K562 (cell line): ENCODE results near the gene SPCS2. TPM values are rescaled to one million over a fixed set of nuclear protein-coding genes. Genes with fewer than 3 reads are reported as not detected.

Experiments used
- ATAC-seq: fragments of 200-7000 bp; cut with Tn5 transposase; 3 replicates; pipeline ENCODE4 v1.9.1; 2020; ENCODE audit warnings: moderate library complexity
- BruUV-seq: library from RNA; stranded (reverse); fragments of 400-500 nt; replicated peaks from 2 replicates; lab custom pipeline; 2021; lab: Mats Ljungman, UMichigan
- CTCF ChIA-PET: fragments of 300-600 bp; formaldehyde crosslinking; extraction: SDS; loops from one replicate; lab custom pipeline; 2021; ENCODE audit warnings: low intra/inter-chr PET ratio; lab: Yijun Ruan, JAX
- POLR2A ChIA-PET: fragments of 300-600, 350-650 bp; sonication (Branson Sonifier 250); formaldehyde crosslinking; extraction: SDS; loops from one replicate; lab custom pipeline; 2021; ENCODE audit warnings: antibody characterized with exemption, inconsistent platforms; lab: Yijun Ruan, JAX
- DNase-seq, 4 experiments: peaks; one replicate each; pipeline versions ENCODE4 v3.0.0 to v3.0.0-alpha.2; 2011 to 2018; ENCODE audit warnings: low spot score in 3 of 4, mixed read lengths in 3 of 4; ENCODE audit errors: extremely low read depth in 1 of 4
- FAIRE-seq: peaks from 2 replicates; lab custom pipeline; 2011; peaks lifted over from hg19 to GRCh38; lab: Jason Lieb, UNC
- H2AFZ ChIP-seq: 2 replicates; pipeline ENCODE4 v1.6.0; 2011; ENCODE audit warnings: low read depth, low read length, control low read depth, inconsistent platforms
- H3K27ac ChIP-seq: fragments of 200-600 bp; 3 replicates; pipeline ENCODE4 v1.8.0; 2011; ENCODE audit warnings: low read depth, mild to moderate bottlenecking, control low read depth, inconsistent platforms, low read length, moderate library complexity, mixed read lengths; ENCODE audit errors: extremely low read depth
- H3K27me3 ChIP-seq, 2 experiments: fragments of 300-600 bp in 1 of 2; 2 replicates in 1 of 2; 3 replicates in 1 of 2; pipeline versions ENCODE4 v1.6.0 to v1.8.0; 2011; ENCODE audit warnings: inconsistent platforms in 2 of 2, low read length in 2 of 2, mild to moderate bottlenecking in 1 of 2, mixed read lengths in 1 of 2, moderate library complexity in 1 of 2; ENCODE audit not compliant: control insufficient read depth in 2 of 2, insufficient read depth in 2 of 2
- H3K36me3 ChIP-seq: fragments of 300-600 bp; 3 replicates; pipeline ENCODE4 v1.8.0; 2011; ENCODE audit warnings: mild to moderate bottlenecking, low read length, inconsistent platforms; ENCODE audit not compliant: control insufficient read depth, insufficient read depth
- H3K4me1 ChIP-seq, 2 experiments: fragments of 200-600 bp in 1 of 2; replicated peaks in 1 of 2; 2 replicates in 1 of 2; 3 replicates in 1 of 2; pipeline versions ENCODE4 v1.5.1 to v1.8.0; 2011; ENCODE audit warnings: inconsistent platforms in 2 of 2, low read length in 2 of 2, mild to moderate bottlenecking in 1 of 2, mixed read lengths in 1 of 2, moderate library complexity in 1 of 2; ENCODE audit not compliant: control insufficient read depth in 2 of 2, insufficient read depth in 2 of 2
- H3K4me2 ChIP-seq: 2 replicates; pipeline ENCODE4 v1.6.1; 2011; ENCODE audit warnings: low read length, control low read depth, inconsistent platforms, mixed read lengths; ENCODE audit not compliant: insufficient read depth
- H3K4me3 ChIP-seq: fragments of 200-600 bp; sonication (generic), shearing (Covaris generic); 2 replicates; pipeline ENCODE4 v1.5.1; 2016; ENCODE audit warnings: control low read depth, inconsistent platforms
- H3K79me2 ChIP-seq: fragments of 200-600 bp; 3 replicates; pipeline ENCODE4 v1.8.0; 2011; ENCODE audit warnings: low read length, inconsistent platforms; ENCODE audit not compliant: control insufficient read depth, insufficient read depth
- H3K9ac ChIP-seq, 2 experiments: 2 replicates each; pipeline versions ENCODE4 v1.6.0 to v1.6.1; 2011; ENCODE audit warnings: low read depth in 2 of 2, low read length in 2 of 2, control low read depth in 1 of 2, inconsistent platforms in 1 of 2, mild to moderate bottlenecking in 1 of 2, mixed read lengths in 1 of 2; ENCODE audit not compliant: insufficient read depth in 1 of 2
- H3K9me1 ChIP-seq: one replicate; pipeline ENCODE4 v1.6.0; 2011; ENCODE audit warnings: inconsistent platforms, mild to moderate bottlenecking, low read length, moderate library complexity; ENCODE audit not compliant: control insufficient read depth, insufficient read depth
- H3K9me3 ChIP-seq: replicated peaks from 2 replicates; pipeline ENCODE4 v1.5.1; 2011; ENCODE audit warnings: low read depth, low read length, inconsistent platforms; ENCODE audit not compliant: control insufficient read depth, insufficient read depth
- H4K20me1 ChIP-seq: replicated peaks from 2 replicates; pipeline ENCODE4 v1.6.1; 2011; ENCODE audit warnings: low read length, inconsistent platforms, mixed read lengths; ENCODE audit not compliant: control insufficient read depth, insufficient read depth
- ADNP ChIP-seq: fragments of 200-800 bp; sonication (Bioruptor generic); IDR thresholded peaks from 2 replicates; pipeline ENCODE4 v1.6.1; 2016; ENCODE audit warnings: missing genetic modification characterization, missing compliant biosample characterization
- EP400 ChIP-seq: fragments of 450-650 bp; IDR thresholded peaks from 2 replicates; pipeline ENCODE4 v1.6.1; 2017; ENCODE audit warnings: antibody characterized with exemption, mild to moderate bottlenecking, moderate library complexity
- ILF3 ChIP-seq: fragments of 450-650 bp; IDR thresholded peaks from 2 replicates; pipeline ENCODE4 v1.6.1; 2018; ENCODE audit warnings: antibody characterized with exemption, mild to moderate bottlenecking, moderate library complexity, borderline replicate concordance
- SMARCA5 ChIP-seq: fragments of 450-650 bp; IDR thresholded peaks from 2 replicates; pipeline ENCODE4 v1.6.1; 2016
- SREBF2 ChIP-seq: sonication (generic); formaldehyde crosslinking; IDR thresholded peaks from 2 replicates; pipeline ENCODE4 v1.4.0; 2020; ENCODE audit warnings: mild to moderate bottlenecking, missing genetic modification reagents
- WGBS: fragments of 100-300 bp; shearing (Covaris generic); methylation state at CpG from one replicate; pipeline ENCODE4 v1.1.6; 2016; ENCODE audit warnings: low coverage, mixed read lengths; ENCODE audit not compliant: insufficient coverage; ENCODE audit errors: missing lambda C conversion rate; 5-methylcytosine and 5-hydroxymethylcytosine counted together
- in situ Hi-C: fragments of 300-500 bp; cut with MboI; formaldehyde crosslinking; loops from 4 replicates; pipeline ENCODE4 v1.15.0; 2018; ENCODE audit warnings: inconsistent platforms, mixed read lengths
- intact Hi-C: fragments of 100-400 bp; cut with micrococcal nuclease; formaldehyde crosslinking; loops from 2 replicates; pipeline ENCODE4 v1.14.2; 2022
- polyA plus RNA-seq, 8 experiments: library from polyadenylated mRNA; depleted of rRNA in 4 of 8; stranded (reverse) in 5 of 8; unstranded in 3 of 8; fragments of >200 nt; fragmentation: Nextera tagmentation in 2 of 8; fragmentation: Illumina TruSeq in 1 of 8; extraction: Ambion mirVana in 2 of 8; extraction: Trizol in 1 of 8; gene quantifications; 2 replicates each; pipeline versions ENCODE4 v1.2.1 to v1.2.3, GENCODE V29; 2011 to 2014; ENCODE audit warnings: inconsistent platforms in 1 of 8, missing spikeins in 1 of 8
- total RNA-seq, 7 experiments: library from RNA; depleted of rRNA in 6 of 7; stranded (reverse); fragments of >200 nt in 6 of 7; fragmentation: Illumina TruSeq in 2 of 7; extraction: Trizol in 2 of 7; gene quantifications; 2 replicates each; pipeline versions ENCODE4 v1.2.1 to v1.2.3, GENCODE V29; 2011 to 2021; ENCODE audit warnings: low replicate concordance in 1 of 7
- TF ChIP-seq, protein P1 (sequence below): fragments of 250-450 bp; sonication (Bioruptor Pico); IDR thresholded peaks from 2 replicates; pipeline ENCODE4 v1.8.0; 2021; ENCODE audit warnings: moderate library complexity, mild to moderate bottlenecking, inconsistent platforms

The SPCS2 gene
- total and polyA plus RNA-seq, 9 of the 15 experiments (the other 6 are each of a cell fraction or from before 2014, with no cell fraction given), result 38.2 to 458 (median 193) TPM

DNA sequence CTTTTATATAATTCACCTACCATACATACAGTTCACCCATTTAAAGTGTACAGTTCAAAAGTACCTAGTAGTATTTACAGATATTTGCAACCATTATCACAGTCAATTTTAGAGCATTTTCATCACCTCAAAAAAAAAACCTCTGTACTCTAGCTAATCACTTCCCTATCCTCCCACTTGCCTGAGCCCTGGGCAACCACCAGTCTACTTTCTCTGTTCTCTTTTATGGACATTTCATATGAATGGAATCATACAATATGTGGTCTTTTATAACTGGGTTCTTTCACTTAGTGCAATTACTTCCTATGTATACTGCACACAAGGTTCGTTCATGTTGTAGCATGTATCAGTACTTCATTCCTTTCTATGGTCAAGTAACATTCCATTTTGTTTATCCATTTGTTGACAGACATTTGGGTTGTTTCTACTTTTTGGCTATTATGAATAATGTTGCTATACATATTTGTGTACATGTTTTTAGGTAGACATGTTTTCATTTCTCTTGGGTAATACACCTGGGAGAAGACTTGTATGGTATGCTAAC lies 21.9 kb downstream of the SPCS2 start:
- peaks cover 91% of the 10 kb centered on the region for H3K36me3 ChIP-seq
- H3K4me3 ChIP-seq, result no peak overlapping the region
- 79% methylated on average over 1 of the region's 1 CpG for WGBS
- no peak overlapping the region for H3K9ac ChIP-seq
- TF ChIP-seq SMARCA5 (no peak), ILF3 (no peak), EP400 (no peak), SREBF2 (CRISPR knock-in tag) (no peak), ADNP (tag) (no peak)
- TF ChIP-seq, protein P1, sequence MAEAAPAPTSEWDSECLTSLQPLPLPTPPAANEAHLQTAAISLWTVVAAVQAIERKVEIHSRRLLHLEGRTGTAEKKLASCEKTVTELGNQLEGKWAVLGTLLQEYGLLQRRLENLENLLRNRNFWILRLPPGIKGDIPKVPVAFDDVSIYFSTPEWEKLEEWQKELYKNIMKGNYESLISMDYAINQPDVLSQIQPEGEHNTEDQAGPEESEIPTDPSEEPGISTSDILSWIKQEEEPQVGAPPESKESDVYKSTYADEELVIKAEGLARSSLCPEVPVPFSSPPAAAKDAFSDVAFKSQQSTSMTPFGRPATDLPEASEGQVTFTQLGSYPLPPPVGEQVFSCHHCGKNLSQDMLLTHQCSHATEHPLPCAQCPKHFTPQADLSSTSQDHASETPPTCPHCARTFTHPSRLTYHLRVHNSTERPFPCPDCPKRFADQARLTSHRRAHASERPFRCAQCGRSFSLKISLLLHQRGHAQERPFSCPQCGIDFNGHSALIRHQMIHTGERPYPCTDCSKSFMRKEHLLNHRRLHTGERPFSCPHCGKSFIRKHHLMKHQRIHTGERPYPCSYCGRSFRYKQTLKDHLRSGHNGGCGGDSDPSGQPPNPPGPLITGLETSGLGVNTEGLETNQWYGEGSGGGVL (CRISPR knock-in tag), result no peak
- no peak overlapping the region for H3K4me2 ChIP-seq
- H3K27ac ChIP-seq, result no peak overlapping the region
- BruUV-seq, result no TSS peak
- no peaks in the 10 kb centered on the region for H4K20me1 ChIP-seq
- no peaks in the 10 kb centered on the region for H3K27me3 ChIP-seq
- H3K9me3 ChIP-seq, result no peaks in the 10 kb centered on the region
- FAIRE-seq (no peak), ATAC-seq (no peak), DNase-seq (no peak)
- H2AFZ ChIP-seq, result no peak overlapping the region
- no peaks in the 10 kb centered on the region for H3K4me1 ChIP-seq
- ChIA-PET POLR2A (interaction anchor here (1.7 to 2.4 kb wide), 4 partner anchors 11 to 20 kb away, joined by 4 to 10 read pairs (median 6); no protein-coding TSS in a partner anchor), CTCF (no interaction called here)
- peaks cover 31% of the 10 kb centered on the region for H3K79me2 ChIP-seq
- in situ Hi-C loops, result no loop called here
- no peaks in the 10 kb centered on the region for H3K9me1 ChIP-seq
- intact Hi-C loops, result no loop called here
